ENCODE data around the gene GATB. TPM values are rescaled to one million over a fixed set of nuclear protein-coding genes. Genes with fewer than 3 reads are reported as not detected.

The GATB gene
- total and polyA plus RNA-seq, 2 donors (not counting 1 experiment from before 2014, with no cell fraction given) = 11.6 to 19.2 TPM

- ChIA-PET POLR2A (no interaction called here), CTCF (no interaction called here)
- ATAC-seq (ENCODE audit: low read depth) (no peak), DNase-seq (no peak)
- H3K9ac ChIP-seq (ENCODE audit: low read length) = no peak overlapping the region
- no peaks in the 10 kb centered on the region for H3K36me3 ChIP-seq (replicated peaks in 1 of 2; ENCODE audit: control extremely low read depth in 1 of 2, control insufficient read depth in 1 of 2, extremely low read depth in 1 of 2, insufficient read depth in 2 of 2, low read length in 1 of 2)
- TF ChIP-seq, protein P1, sequence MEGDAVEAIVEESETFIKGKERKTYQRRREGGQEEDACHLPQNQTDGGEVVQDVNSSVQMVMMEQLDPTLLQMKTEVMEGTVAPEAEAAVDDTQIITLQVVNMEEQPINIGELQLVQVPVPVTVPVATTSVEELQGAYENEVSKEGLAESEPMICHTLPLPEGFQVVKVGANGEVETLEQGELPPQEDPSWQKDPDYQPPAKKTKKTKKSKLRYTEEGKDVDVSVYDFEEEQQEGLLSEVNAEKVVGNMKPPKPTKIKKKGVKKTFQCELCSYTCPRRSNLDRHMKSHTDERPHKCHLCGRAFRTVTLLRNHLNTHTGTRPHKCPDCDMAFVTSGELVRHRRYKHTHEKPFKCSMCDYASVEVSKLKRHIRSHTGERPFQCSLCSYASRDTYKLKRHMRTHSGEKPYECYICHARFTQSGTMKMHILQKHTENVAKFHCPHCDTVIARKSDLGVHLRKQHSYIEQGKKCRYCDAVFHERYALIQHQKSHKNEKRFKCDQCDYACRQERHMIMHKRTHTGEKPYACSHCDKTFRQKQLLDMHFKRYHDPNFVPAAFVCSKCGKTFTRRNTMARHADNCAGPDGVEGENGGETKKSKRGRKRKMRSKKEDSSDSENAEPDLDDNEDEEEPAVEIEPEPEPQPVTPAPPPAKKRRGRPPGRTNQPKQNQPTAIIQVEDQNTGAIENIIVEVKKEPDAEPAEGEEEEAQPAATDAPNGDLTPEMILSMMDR (IDR thresholded peaks at IDR 0.05) = no peak
- H3K27ac ChIP-seq (ENCODE audit: low read length in 2 of 2) = no peak overlapping the region
- H3K79me2 ChIP-seq (ENCODE audit: control insufficient read depth, insufficient read depth, low read length) = no peaks in the 10 kb centered on the region
- no peak overlapping the region for H3K4me3 ChIP-seq (ENCODE audit: control extremely low read depth in 1 of 5, extremely low read depth in 1 of 5, insufficient read depth in 1 of 5, low read depth in 2 of 5, low read length in 4 of 5)
- Mint-ChIP-seq H3K27ac (no peak overlapping the region), H3K4me1 (no peaks in the 10 kb centered on the region), H3K9me3 (ENCODE audit: insufficient read depth) (no peaks in the 10 kb centered on the region), H3K4me3 (no peak overlapping the region), H3K27me3 (peaks cover 8% of the 10 kb centered on the region)
- H3K27me3 ChIP-seq (replicated peaks in 1 of 4; ENCODE audit: control extremely low read depth in 1 of 4, control insufficient read depth in 3 of 4, insufficient read depth in 4 of 4, low read length in 3 of 4) = no peaks in the 10 kb centered on the region
- H3K9me3 ChIP-seq (ENCODE audit: control extremely low read depth in 1 of 3, control insufficient read depth in 2 of 3, insufficient read depth in 1 of 3, low read length in 2 of 3) = no peaks in the 10 kb centered on the region
- no peak overlapping the region for H2AFZ ChIP-seq (ENCODE audit: insufficient read depth, low read depth, low read length, poor library complexity, severe bottlenecking)
- H3K4me1 ChIP-seq (ENCODE audit: control insufficient read depth in 2 of 2, insufficient read depth in 2 of 2, low read length in 2 of 2) = no peaks in the 10 kb centered on the region
- no peaks in the 10 kb centered on the region for H4K20me1 ChIP-seq (ENCODE audit: control insufficient read depth, insufficient read depth, low read length, poor library complexity, severe bottlenecking)
- no peak overlapping the region for H3K4me2 ChIP-seq (replicated peaks; ENCODE audit: low read depth, low read length, poor library complexity, severe bottlenecking)
- intact Hi-C loops (cut with micrococcal nuclease) = no loop called here
- WGBS (ENCODE audit: insufficient coverage) = 67% methylated on average over 1 of the region's 2 CpGs
These were observed 118.8 kb downstream of the GATB start for GRCh38 chr4:151641983-151642382.

DNA sequence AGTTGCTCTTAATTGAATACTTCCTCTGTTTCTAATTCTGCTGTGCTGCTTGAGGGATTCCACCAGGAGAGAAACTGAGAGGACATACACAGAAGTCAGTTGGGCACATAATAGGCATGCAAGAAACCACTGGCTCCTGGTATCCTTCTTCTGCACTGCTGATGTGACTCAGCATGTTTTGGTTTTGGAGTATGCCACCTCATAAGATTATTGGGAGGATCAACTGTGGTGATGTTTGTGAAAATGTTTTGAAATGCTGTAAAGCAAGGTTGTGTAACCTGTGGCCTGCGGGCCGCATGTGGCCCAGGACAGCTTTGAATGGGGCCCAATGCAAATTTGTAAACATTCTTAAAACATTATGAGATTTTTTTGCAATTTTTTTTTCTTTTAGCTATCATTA lies 119.6 kb downstream of the GATB start:
- Histone ChIP-seq H3K27ac (ENCODE audit: low read length in 2 of 2) (no peak overlapping the region), H2AFZ (ENCODE audit: insufficient read depth, low read depth, low read length, poor library complexity, severe bottlenecking) (no peak overlapping the region), H3K36me3 (replicated peaks in 1 of 2; ENCODE audit: control extremely low read depth in 1 of 2, control insufficient read depth in 1 of 2, extremely low read depth in 1 of 2, insufficient read depth in 2 of 2, low read length in 1 of 2) (no peaks in the 10 kb centered on the region), H3K79me2 (ENCODE audit: control insufficient read depth, insufficient read depth, low read length) (no peaks in the 10 kb centered on the region), H3K27me3 (replicated peaks in 1 of 4; ENCODE audit: control extremely low read depth in 1 of 4, control insufficient read depth in 3 of 4, insufficient read depth in 4 of 4, low read length in 3 of 4) (no peaks in the 10 kb centered on the region), H4K20me1 (ENCODE audit: control insufficient read depth, insufficient read depth, low read length, poor library complexity, severe bottlenecking) (no peaks in the 10 kb centered on the region), H3K4me2 (replicated peaks; ENCODE audit: low read depth, low read length, poor library complexity, severe bottlenecking) (no peak overlapping the region), H3K9me3 (ENCODE audit: control extremely low read depth in 1 of 3, control insufficient read depth in 2 of 3, insufficient read depth in 1 of 3, low read length in 2 of 3) (no peaks in the 10 kb centered on the region), H3K4me1 (ENCODE audit: control insufficient read depth in 2 of 2, insufficient read depth in 2 of 2, low read length in 2 of 2) (no peaks in the 10 kb centered on the region), H3K9ac (ENCODE audit: low read length) (no peak overlapping the region), H3K4me3 (ENCODE audit: control extremely low read depth in 1 of 5, extremely low read depth in 1 of 5, insufficient read depth in 1 of 5, low read depth in 2 of 5, low read length in 4 of 5) (no peak overlapping the region)
- H3K27ac Mint-ChIP-seq = no peak overlapping the region
- no peaks in the 10 kb centered on the region for H3K9me3 Mint-ChIP-seq (ENCODE audit: insufficient read depth)
- no peaks in the 10 kb centered on the region for H3K4me1 Mint-ChIP-seq
- ChIA-PET POLR2A (no interaction called here), CTCF (no interaction called here)
- intact Hi-C loops (cut with micrococcal nuclease) = no loop called here
- no peak overlapping the region for H3K4me3 Mint-ChIP-seq
- WGBS (ENCODE audit: insufficient coverage) = no CpG with 5 or more reads among the region's 2 CpGs
- ATAC-seq (ENCODE audit: low read depth) (no peak), DNase-seq (no peak)
- H3K27me3 Mint-ChIP-seq = peaks cover 4% of the 10 kb centered on the region
- TF ChIP-seq EZH2 (IDR thresholded peaks at IDR 0.05; ENCODE audit: borderline replicate concordance, insufficient read depth, low read depth, low read length, poor library complexity, severe bottlenecking) = no peak
- TF ChIP-seq, protein P1 (IDR thresholded peaks at IDR 0.05) = no peak
